SH-SY5Y (cell line): ENCODE data around the gene FIG4.

Experiments used
- GATA2 ChIP-seq: IDR thresholded peaks from 2 replicates; pipeline ENCODE4 v1.6.1; 2011; ENCODE audit warnings: mild to moderate bottlenecking, low read depth, low read length
- GATA3 ChIP-seq: IDR thresholded peaks from 2 replicates; pipeline ENCODE4 v1.6.1; 2011; ENCODE audit warnings: low read depth, mild to moderate bottlenecking, low read length, moderate library complexity

DNA sequence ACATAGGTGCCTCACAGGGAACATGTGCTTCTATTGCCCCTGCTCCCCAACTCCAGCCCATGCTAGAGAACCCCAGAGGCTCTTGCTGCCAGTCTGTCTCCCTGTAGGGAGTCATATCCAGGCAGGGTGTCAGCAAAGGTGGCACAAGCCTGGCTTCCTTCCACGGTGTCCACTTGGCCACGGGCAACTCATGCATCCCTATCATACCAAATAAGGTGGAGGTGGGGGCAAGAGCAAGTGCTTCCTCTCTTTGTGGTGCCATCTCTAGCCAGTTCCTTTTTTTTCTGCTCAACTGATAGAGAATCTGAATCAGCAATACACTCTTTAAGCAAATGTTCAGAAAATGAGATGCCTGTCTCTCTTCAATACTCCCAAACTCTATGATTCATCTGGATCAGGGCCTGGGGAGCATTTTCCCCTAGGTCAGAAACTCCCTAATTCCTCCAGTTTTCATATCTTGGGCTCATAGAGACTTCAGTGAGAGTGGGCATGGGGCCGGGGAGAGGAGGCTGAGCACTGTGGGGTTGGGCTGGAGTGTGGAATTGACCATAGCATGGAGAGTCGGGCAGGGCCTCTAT, 182.0 kb downstream of the FIG4 start:
- TF ChIP-seq GATA3, result no peak
- TF ChIP-seq GATA2, result no peak
